ENCODE results near the gene RGS14.
"Not testable (repeated sequence)": the region's sequence is repeated elsewhere in the genome, so short reads cannot be mapped to it uniquely, and the experiment has no call there.

The RGS14 gene

GRCh38 chr5:177359451-177359851, 1.7 kb downstream of the RGS14 start:
- no peak overlapping the region for H3K27ac ChIP-seq
- no peak overlapping the region for H2AFZ ChIP-seq
- H3K4me3 ChIP-seq (ENCODE audit: low read depth, low read length) = no peak overlapping the region
- no peak overlapping the region for H3K9ac ChIP-seq
- TF ChIP-seq CTCF (IDR thresholded peaks at IDR 0.05) = no peak
- H3K27me3 ChIP-seq (ENCODE audit: control insufficient read depth, insufficient read depth, low read length) = no peaks in the 10 kb centered on the region
- no peaks in the 10 kb centered on the region for H3K9me3 ChIP-seq (ENCODE audit: control insufficient read depth, low read length)
- H3K36me3 ChIP-seq (ENCODE audit: control insufficient read depth, insufficient read depth, low read length) = no peaks in the 10 kb centered on the region
- H3K4me2 ChIP-seq (ENCODE audit: low read length) = no peak overlapping the region
- H3K79me2 ChIP-seq = no peaks in the 10 kb centered on the region
- H3K4me1 ChIP-seq = no peaks in the 10 kb centered on the region

DNA sequence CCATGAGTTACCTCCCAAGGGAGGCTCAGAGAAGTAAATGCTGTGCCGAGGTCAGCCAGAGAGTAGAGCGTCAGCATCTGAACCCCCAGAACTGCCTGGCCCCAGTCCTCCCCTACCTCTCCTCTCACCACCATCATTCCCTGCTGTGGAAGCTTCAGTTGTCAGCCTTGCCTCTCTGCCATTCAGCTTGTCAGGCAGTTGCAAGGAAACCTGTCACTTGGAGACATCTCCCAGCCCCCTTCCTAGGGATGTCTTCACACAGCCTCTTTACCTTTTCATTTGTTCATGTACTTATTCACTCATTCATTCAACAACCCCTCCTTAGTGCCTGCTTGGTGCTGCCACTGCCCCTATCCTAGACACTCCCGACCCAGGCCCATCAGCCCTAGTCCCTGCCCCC, 2.1 kb downstream of the RGS14 start:
- Histone ChIP-seq H3K9me3 (ENCODE audit: control insufficient read depth, low read length) (no peaks in the 10 kb centered on the region), H3K36me3 (ENCODE audit: control insufficient read depth, insufficient read depth, low read length) (no peaks in the 10 kb centered on the region), H3K4me3 (ENCODE audit: low read depth, low read length) (no peak overlapping the region), H3K79me2 (no peaks in the 10 kb centered on the region), H3K9ac (no peak overlapping the region), H3K27me3 (ENCODE audit: control insufficient read depth, insufficient read depth, low read length) (no peaks in the 10 kb centered on the region), H3K27ac (no peak overlapping the region), H3K4me2 (ENCODE audit: low read length) (no peak overlapping the region), H2AFZ (no peak overlapping the region), H3K4me1 (no peaks in the 10 kb centered on the region)
- TF ChIP-seq CTCF (IDR thresholded peaks at IDR 0.05) = no peak

GRCh38 chr5:177360740-177361139, 3.0 kb downstream of the RGS14 start:
- not testable (repeated sequence) for H3K9ac ChIP-seq; H3K4me2 ChIP-seq (ENCODE audit: low read length); H3K9me3 ChIP-seq (ENCODE audit: control insufficient read depth, low read length); H3K27ac ChIP-seq; H3K4me3 ChIP-seq (ENCODE audit: low read depth, low read length); H3K4me1 ChIP-seq; H3K36me3 ChIP-seq (ENCODE audit: control insufficient read depth, insufficient read depth, low read length); H3K79me2 ChIP-seq; H2AFZ ChIP-seq; H3K27me3 ChIP-seq (ENCODE audit: control insufficient read depth, insufficient read depth, low read length)

GRCh38 chr5:177361418-177362291, 3.9 kb downstream of the RGS14 start:
- no peak overlapping the region for H2AFZ ChIP-seq
- no peaks in the 10 kb centered on the region for H3K9me3 ChIP-seq (ENCODE audit: control insufficient read depth, low read length)
- H3K79me2 ChIP-seq = no peaks in the 10 kb centered on the region
- no peaks in the 10 kb centered on the region for H3K27me3 ChIP-seq (ENCODE audit: control insufficient read depth, insufficient read depth, low read length)
- peaks cover 12% of the 10 kb centered on the region for H3K4me1 ChIP-seq
- TF ChIP-seq CTCF (IDR thresholded peaks at IDR 0.05) = no peak
- H3K4me3 ChIP-seq (ENCODE audit: low read depth, low read length) = no peak overlapping the region
- H3K36me3 ChIP-seq (ENCODE audit: control insufficient read depth, insufficient read depth, low read length) = no peaks in the 10 kb centered on the region
- H3K27ac ChIP-seq = no peak overlapping the region
- no peak overlapping the region for H3K9ac ChIP-seq
- H3K4me2 ChIP-seq (ENCODE audit: low read length) = no peak overlapping the region

GRCh38 chr5:177362292-177362609, 4.5 kb downstream of the RGS14 start:
- Histone ChIP-seq H3K9me3 (ENCODE audit: control insufficient read depth, low read length) (no peaks in the 10 kb centered on the region), H2AFZ (peak overlapping the region; percentile 96), H3K27ac (peak overlapping the region; percentile 58), H3K36me3 (ENCODE audit: control insufficient read depth, insufficient read depth, low read length) (no peaks in the 10 kb centered on the region), H3K27me3 (ENCODE audit: control insufficient read depth, insufficient read depth, low read length) (no peaks in the 10 kb centered on the region), H3K4me3 (ENCODE audit: low read depth, low read length) (no peak overlapping the region), H3K4me1 (peaks cover 12% of the 10 kb centered on the region), H3K79me2 (no peaks in the 10 kb centered on the region), H3K9ac (no peak overlapping the region), H3K4me2 (ENCODE audit: low read length) (peak overlapping the region; percentile 78)
- TF ChIP-seq CTCF (IDR thresholded peaks at IDR 0.05) = no peak
